HepG2 (cell line): ENCODE results near the gene CDK2AP2. TPM values are rescaled to one million over a fixed set of nuclear protein-coding genes. Genes with fewer than 3 reads are reported as not detected.

Experiments
- ATAC-seq: fragments of 200-7000 bp; cut with Tn5 transposase; 3 replicates; pipeline ENCODE4 v1.9.1; 2020; ENCODE audit warnings: mild to moderate bottlenecking, moderate library complexity
- BruUV-seq: library from RNA; stranded (reverse); fragments of 400-500 nt; replicated peaks from 2 replicates; lab custom pipeline; 2021; lab: Mats Ljungman, UMichigan
- CTCF ChIA-PET: fragments of 300-600 bp; formaldehyde crosslinking; extraction: SDS; loops from one replicate; lab custom pipeline; 2021; ENCODE audit warnings: low total read pairs, inconsistent platforms, low intra/inter-chr PET ratio; lab: Yijun Ruan, JAX
- POLR2A ChIA-PET: fragments of 350-600 bp; sonication (Branson Sonifier 250); formaldehyde crosslinking; loops from one replicate; lab custom pipeline; 2020; ENCODE audit warnings: antibody characterized with exemption, inconsistent platforms; lab: Yijun Ruan, JAX
- DNase-seq: peaks from one replicate; pipeline ENCODE4 v3.0.0-alpha.2; 2015; ENCODE audit warnings: low spot score
- FAIRE-seq: peaks from 3 replicates; lab custom pipeline; 2011; peaks lifted over from hg19 to GRCh38; lab: Jason Lieb, UNC
- H2AFZ ChIP-seq: one replicate; pipeline ENCODE4 v1.6.1; 2011; ENCODE audit warnings: low read length, inconsistent platforms
- H3K27ac ChIP-seq: fragments of 300-600 bp; 3 replicates; pipeline ENCODE4 v1.8.0; 2011; ENCODE audit warnings: mixed run types, mild to moderate bottlenecking, mixed read lengths, low read length, inconsistent platforms; ENCODE audit not compliant: insufficient read depth; ENCODE audit errors: extremely low read length
- H3K27me3 ChIP-seq, 2 experiments: fragments of 200-600 bp in 1 of 2; 2 replicates in 1 of 2; 3 replicates in 1 of 2; pipeline versions ENCODE4 v1.6.0 to v1.8.0; 2011; ENCODE audit warnings: low read length in 2 of 2, mild to moderate bottlenecking in 2 of 2, moderate library complexity in 2 of 2, inconsistent platforms in 1 of 2; ENCODE audit not compliant: insufficient read depth in 2 of 2, control insufficient read depth in 1 of 2
- H3K36me3 ChIP-seq, 2 experiments: fragments of 200-600 bp in 1 of 2; replicated peaks in 1 of 2; 2 replicates in 1 of 2; 3 replicates in 1 of 2; pipeline versions ENCODE4 v1.5.1 to v1.8.0; 2011; ENCODE audit warnings: low read length in 2 of 2, inconsistent platforms in 1 of 2; ENCODE audit not compliant: insufficient read depth in 2 of 2, control insufficient read depth in 1 of 2
- H3K4me1 ChIP-seq: 2 replicates; pipeline ENCODE4 v1.5.1; 2012; ENCODE audit warnings: low read length, inconsistent platforms; ENCODE audit not compliant: insufficient read depth
- H3K4me2 ChIP-seq: 2 replicates; pipeline ENCODE4 v1.6.0; 2011; ENCODE audit warnings: low read depth, low read length, inconsistent platforms
- H3K4me3 ChIP-seq, 3 experiments: fragments of 200-600 bp in 1 of 3; sonication (generic), shearing (Covaris generic) in 1 of 3; replicated peaks in 1 of 3; 2 replicates each; pipeline ENCODE4 v1.5.1; 2011 to 2016; ENCODE audit warnings: low read length in 3 of 3, inconsistent platforms in 2 of 3, low read depth in 2 of 3, mild to moderate bottlenecking in 2 of 3, control low read depth in 1 of 3, mixed read lengths in 1 of 3; ENCODE audit not compliant: insufficient read depth in 1 of 3
- H3K79me2 ChIP-seq: one replicate; pipeline ENCODE4 v1.6.1; 2011; ENCODE audit warnings: low read length, inconsistent platforms; ENCODE audit not compliant: insufficient read depth
- H3K9ac ChIP-seq: 2 replicates; pipeline ENCODE4 v1.6.0; 2011; ENCODE audit warnings: mild to moderate bottlenecking, low read depth, low read length, inconsistent platforms; ENCODE audit not compliant: insufficient read depth
- H3K9me3 ChIP-seq: 2 replicates; pipeline ENCODE4 v1.5.1; 2012; ENCODE audit warnings: mild to moderate bottlenecking, low read length
- H4K20me1 ChIP-seq: 2 replicates; pipeline ENCODE4 v1.6.0; 2011; ENCODE audit warnings: inconsistent platforms, mild to moderate bottlenecking, low read length, moderate library complexity; ENCODE audit not compliant: insufficient read depth
- CEBPB ChIP-seq: IDR thresholded peaks from 2 replicates; pipeline ENCODE4 v1.6.1; 2011; ENCODE audit warnings: low read depth, low read length, improper control_type of control experiment, borderline replicate concordance
- CEBPG ChIP-seq: IDR thresholded peaks from 2 replicates; pipeline ENCODE4 v1.6.1; 2016
- ZNF704 ChIP-seq: sonication (generic); formaldehyde crosslinking; IDR thresholded peaks from 2 replicates; pipeline ENCODE4 v1.8.1; 2023; ENCODE audit warnings: mild to moderate bottlenecking, inconsistent platforms, moderate library complexity, missing genetic modification reagents, borderline replicate concordance
- WGBS: methylation state at CpG from one replicate; pipeline ENCODE4 v1.1.6; 2017; ENCODE audit warnings: low lambda C conversion rate; 5-methylcytosine and 5-hydroxymethylcytosine counted together
- in situ Hi-C: cut with HindIII; loops from 2 replicates; pipeline ENCODE4 v1.10.0; 2017; ENCODE audit warnings: low pct_unique_long_range_greater_than_20kb; ENCODE audit not compliant: extremely low pct_ligation_motif_present
- intact Hi-C: fragments of 100-400 bp; cut with micrococcal nuclease; formaldehyde crosslinking; loops from one replicate; pipeline ENCODE4 v1.10.0; 2022; ENCODE audit not compliant: unreplicated experiment
- polyA plus RNA-seq, 8 experiments: library from polyadenylated mRNA; depleted of rRNA in 3 of 8; stranded (reverse) in 7 of 8; unstranded in 1 of 8; fragments of >200 nt; fragmentation: Illumina TruSeq in 4 of 8; extraction: Trizol in 4 of 8; gene quantifications; 2 replicates each; pipeline versions ENCODE4 v1.2.1 to v1.2.3, GENCODE V29; 2011 to 2016; ENCODE audit warnings: low read depth in 4 of 8, missing spikeins in 1 of 8, mixed read lengths in 1 of 8; ENCODE audit not compliant: insufficient read depth in 1 of 8
- total RNA-seq, 5 experiments: library from RNA; depleted of rRNA; stranded (reverse); fragments of >200 nt; fragmentation: Illumina TruSeq; extraction: Trizol; gene quantifications; 2 replicates each; pipeline ENCODE4 v1.2.3, GENCODE V29; 2016; ENCODE audit warnings: low read depth in 1 of 5
- TF ChIP-seq, protein P1 (sequence below): sonication (generic); formaldehyde crosslinking; IDR thresholded peaks from 2 replicates; pipeline ENCODE4 v1.5.0; 2020; ENCODE audit warnings: missing genetic modification reagents

Gene CDK2AP2
- total and polyA plus RNA-seq, 2 of the 13 experiments (the other 11 are each of a cell fraction or from before 2014, with no cell fraction given), result 15.0 to 23.2 TPM

- in situ Hi-C loops (no loop called here), intact Hi-C loops (no loop called here)
- H3K4me2 ChIP-seq, result no peak overlapping the region
- BruUV-seq, result no TSS peak
- H3K9me3 ChIP-seq, result no peaks in the 10 kb centered on the region
- ChIA-PET CTCF (no interaction called here), POLR2A (no interaction called here)
- no peaks in the 10 kb centered on the region for H4K20me1 ChIP-seq
- WGBS, result 90% methylated on average over 8 of the region's 9 CpGs
- DNase-seq (no peak), ATAC-seq (no peak), FAIRE-seq (no peak)
- no peak overlapping the region for H3K4me3 ChIP-seq
- no peaks in the 10 kb centered on the region; a peak in 2 of 5 replicates for H3K36me3 ChIP-seq
- no peak overlapping the region for H2AFZ ChIP-seq
- peaks cover 14% of the 10 kb centered on the region; the same call in 1 of the 2 replicates for H3K4me1 ChIP-seq
- H3K27ac ChIP-seq, result no peak overlapping the region
- no peaks in the 10 kb centered on the region for H3K27me3 ChIP-seq
- no peaks in the 10 kb centered on the region for H3K79me2 ChIP-seq
- H3K9ac ChIP-seq, result no peak overlapping the region
- TF ChIP-seq, protein P1, sequence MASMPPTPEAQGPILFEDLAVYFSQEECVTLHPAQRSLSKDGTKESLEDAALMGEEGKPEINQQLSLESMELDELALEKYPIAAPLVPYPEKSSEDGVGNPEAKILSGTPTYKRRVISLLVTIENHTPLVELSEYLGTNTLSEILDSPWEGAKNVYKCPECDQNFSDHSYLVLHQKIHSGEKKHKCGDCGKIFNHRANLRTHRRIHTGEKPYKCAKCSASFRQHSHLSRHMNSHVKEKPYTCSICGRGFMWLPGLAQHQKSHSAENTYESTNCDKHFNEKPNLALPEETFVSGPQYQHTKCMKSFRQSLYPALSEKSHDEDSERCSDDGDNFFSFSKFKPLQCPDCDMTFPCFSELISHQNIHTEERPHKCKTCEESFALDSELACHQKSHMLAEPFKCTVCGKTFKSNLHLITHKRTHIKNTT (CRISPR knock-in tag), result no peak
- TF ChIP-seq ZNF704 (CRISPR knock-in tag) (no peak), CEBPB (peak; percentile 89), CEBPG (CRISPR knock-in tag) (0 out of 2 replicates have a peak, but pooled peaks have one; percentile 18)
- TF ChIP-seq, all 625 proteins: peak for 2
Observed at GRCh38 chr11:67500831-67501715, 6.9 kb downstream of the CDK2AP2 start.
